GM21381 (cell line): ENCODE results near the gene EMC7.
A peak's percentile ranks its signal among the peaks of the same experiment; 100 is the strongest.

ENCODE experiments used
- ATAC-seq: cut with Tn5 transposase; IDR thresholded peaks from one replicate; pipeline ENCODE4 v1.9.1; 2021; ENCODE audit warnings: mild to moderate bottlenecking, moderate library complexity; ENCODE audit not compliant: unreplicated experiment

The EMC7 gene

DNA sequence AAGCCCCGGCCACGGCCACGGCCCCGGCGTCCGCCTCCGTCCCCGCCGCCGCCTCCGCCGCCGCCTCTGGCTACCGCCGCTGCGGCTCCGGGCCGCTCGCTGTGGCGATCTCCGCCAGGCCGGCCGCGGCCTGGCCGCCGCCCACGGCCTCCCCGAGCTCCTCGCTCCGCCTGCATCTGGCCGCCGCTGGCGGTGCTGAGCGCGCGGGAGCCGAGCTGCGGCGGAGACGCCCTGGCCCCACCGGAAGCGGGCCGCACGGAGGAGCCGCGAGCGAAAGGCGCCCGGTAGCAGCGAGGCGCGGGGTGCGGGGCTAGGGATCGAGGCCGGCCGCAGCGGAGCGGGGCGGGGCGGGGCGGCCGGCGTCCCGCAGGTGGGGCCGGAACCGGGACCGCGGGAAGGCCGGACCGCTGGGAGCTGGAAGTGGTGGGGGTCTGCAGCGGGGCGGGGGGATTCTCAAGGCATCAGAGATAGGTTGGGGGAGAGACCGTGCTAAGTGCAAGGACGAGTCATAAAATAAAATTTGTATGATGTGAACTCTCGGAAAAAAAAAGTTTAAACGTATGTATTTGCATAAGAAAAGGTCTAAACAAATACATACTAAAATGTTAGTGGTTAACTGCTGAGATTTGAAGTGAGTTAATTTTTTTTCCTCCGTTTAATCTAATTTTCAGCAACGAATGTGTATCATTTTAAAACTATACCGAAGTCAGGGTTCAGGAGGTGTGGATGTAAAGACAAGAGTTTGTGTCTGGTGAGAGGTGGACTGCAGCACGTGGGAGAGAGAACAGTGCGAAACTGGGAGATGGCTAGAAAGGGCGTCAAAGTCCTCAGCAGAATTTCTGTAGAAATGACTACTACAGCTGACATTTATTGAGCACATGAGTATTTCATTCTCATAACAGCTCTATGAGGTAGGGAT, 62.5 kb downstream of the EMC7 start, which contains the start of gene AVEN:
Gene AVEN, minus strand, starts transcription at position 334 of the 919 bp plus-strand sequence. Its CDS starts 158 bp downstream, at position 176.
- ATAC-seq = peak; percentile 44

DNA sequence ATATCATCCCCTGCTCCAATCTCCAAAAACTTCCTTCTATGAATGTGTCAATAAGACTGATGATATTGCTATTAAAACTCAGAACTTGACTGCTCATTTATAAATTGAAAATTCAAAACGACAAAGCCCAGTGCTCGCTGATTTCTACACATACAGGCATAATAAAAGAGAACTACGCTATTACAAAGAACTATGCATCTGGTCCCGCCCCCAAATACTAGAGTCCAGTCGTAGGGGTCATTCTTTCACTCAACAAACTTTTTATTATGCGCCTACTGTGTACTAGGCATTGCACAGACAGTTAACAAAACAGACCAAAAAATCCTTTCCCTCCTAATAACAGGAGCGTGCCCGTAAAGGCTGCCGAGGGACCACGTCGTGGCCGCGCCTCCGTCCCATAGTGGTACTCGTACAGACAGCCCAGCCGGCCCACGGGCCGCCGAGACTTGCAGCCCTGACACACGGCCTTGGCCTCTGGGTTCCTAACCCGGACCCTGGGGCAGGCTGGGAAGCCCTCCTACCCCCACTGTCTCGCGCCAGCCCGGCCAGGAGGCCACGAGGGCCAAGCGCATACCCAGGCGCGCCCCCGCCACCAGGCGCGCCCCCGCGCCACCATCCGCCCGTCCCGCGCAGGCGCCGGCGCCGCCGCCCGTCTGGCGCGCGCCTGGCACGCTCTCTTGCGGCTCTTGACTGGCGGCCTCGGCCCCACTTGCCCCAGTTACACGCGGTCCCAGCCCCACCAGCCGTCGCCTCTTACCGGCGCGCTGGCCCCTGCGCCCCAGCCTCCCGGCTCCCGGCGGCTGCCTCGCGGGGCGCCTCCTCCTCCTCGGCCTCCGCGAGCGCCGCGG, 63.4 kb downstream of the EMC7 start:
- peak; percentile 77 for ATAC-seq
